Left ventricle myocardium inferior (tissue), 1 donor: ENCODE results near the gene SERPINB6. TPM values are rescaled to one million over a fixed set of nuclear protein-coding genes. Genes with fewer than 3 reads are reported as not detected.
"Not testable (repeated sequence)": the region's sequence is repeated elsewhere in the genome, so short reads cannot be mapped to it uniquely, and the experiment has no call there.

ENCODE experiments used
- DNase-seq: peaks from one replicate; pipeline ENCODE4 v3.0.0-alpha.2; 2020
- H3K27ac ChIP-seq: fragments of 200-600 bp; replicated peaks from 2 replicates; pipeline ENCODE4 v1.8.0; 2021
- H3K27me3 ChIP-seq: fragments of 200-600 bp; 2 replicates; pipeline ENCODE4 v1.8.0; 2021; ENCODE audit warnings: low read depth
- H3K36me3 ChIP-seq: fragments of 200-600 bp; 2 replicates; pipeline ENCODE4 v1.8.0; 2021
- H3K4me1 ChIP-seq: fragments of 200-600 bp; 2 replicates; pipeline ENCODE4 v1.8.0; 2021
- H3K4me3 ChIP-seq: fragments of 200-600 bp; 2 replicates; pipeline ENCODE4 v1.8.0; 2021; ENCODE audit warnings: mild to moderate bottlenecking, moderate library complexity
- H3K9me3 ChIP-seq: fragments of 200-600 bp; replicated peaks from 2 replicates; pipeline ENCODE4 v1.8.0; 2021
- intact Hi-C: fragments of 100-400 bp; cut with micrococcal nuclease; formaldehyde crosslinking; loops from one replicate; pipeline ENCODE4 v1.11.0; 2022
- total RNA-seq: library from RNA; stranded (reverse); fragmentation: NEBNext Ultra II Directional; extraction: Animal tissue kit (Norgen Biotek cat#: 25700); gene quantifications from one replicate; pipeline ENCODE4 v1.2.1, GENCODE V29; 2021
- TF ChIP-seq, protein P1 (sequence below): fragments of 200-600 bp; IDR thresholded peaks from 2 replicates; pipeline ENCODE4 v1.8.0; 2021; ENCODE audit warnings: antibody characterized with exemption, mild to moderate bottlenecking, borderline replicate concordance
- donor health status: DM: no; HTN: yes; CAD: no; lungs with severe emphysema.

SERPINB6 gene
- total RNA-seq, 1 donor from 2014 or later, result 233 TPM

DNA sequence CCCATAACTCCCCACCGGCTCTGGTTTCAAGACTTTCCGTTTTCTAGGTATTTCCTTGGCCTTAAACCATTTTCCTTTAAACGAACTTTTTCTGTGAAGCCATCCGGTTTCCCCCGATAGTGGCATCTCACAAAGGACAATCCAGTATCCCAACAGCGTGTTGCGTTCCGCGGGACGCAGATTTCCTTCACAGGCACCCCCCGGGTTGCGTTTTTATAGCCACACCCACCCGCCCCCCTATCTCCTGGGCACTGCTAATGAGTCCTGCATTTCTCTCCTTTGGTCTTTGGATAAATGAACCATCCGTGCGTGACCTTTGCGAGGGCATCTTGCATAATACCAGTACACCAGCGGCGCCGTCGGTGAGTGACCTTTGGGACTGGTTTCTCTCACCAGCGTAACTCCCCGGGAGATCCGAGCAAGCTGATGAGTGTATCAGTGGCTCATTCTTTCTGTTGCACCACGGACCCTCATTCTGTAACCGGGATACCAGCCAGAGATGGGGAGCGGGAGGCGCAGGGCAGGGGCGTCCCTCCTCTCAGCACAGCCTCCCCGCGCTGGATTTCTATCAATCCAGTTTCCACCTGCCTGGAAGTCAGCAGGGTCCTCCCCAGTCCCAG, 27.7 kb upstream of the SERPINB6 start:
- TF ChIP-seq, protein P1, sequence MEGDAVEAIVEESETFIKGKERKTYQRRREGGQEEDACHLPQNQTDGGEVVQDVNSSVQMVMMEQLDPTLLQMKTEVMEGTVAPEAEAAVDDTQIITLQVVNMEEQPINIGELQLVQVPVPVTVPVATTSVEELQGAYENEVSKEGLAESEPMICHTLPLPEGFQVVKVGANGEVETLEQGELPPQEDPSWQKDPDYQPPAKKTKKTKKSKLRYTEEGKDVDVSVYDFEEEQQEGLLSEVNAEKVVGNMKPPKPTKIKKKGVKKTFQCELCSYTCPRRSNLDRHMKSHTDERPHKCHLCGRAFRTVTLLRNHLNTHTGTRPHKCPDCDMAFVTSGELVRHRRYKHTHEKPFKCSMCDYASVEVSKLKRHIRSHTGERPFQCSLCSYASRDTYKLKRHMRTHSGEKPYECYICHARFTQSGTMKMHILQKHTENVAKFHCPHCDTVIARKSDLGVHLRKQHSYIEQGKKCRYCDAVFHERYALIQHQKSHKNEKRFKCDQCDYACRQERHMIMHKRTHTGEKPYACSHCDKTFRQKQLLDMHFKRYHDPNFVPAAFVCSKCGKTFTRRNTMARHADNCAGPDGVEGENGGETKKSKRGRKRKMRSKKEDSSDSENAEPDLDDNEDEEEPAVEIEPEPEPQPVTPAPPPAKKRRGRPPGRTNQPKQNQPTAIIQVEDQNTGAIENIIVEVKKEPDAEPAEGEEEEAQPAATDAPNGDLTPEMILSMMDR, result no peak
- H3K4me3 ChIP-seq, result peak overlapping the region; percentile 82
- peaks cover 37% of the 10 kb centered on the region for H3K4me1 ChIP-seq
- H3K9me3 ChIP-seq, result no peaks in the 10 kb centered on the region
- intact Hi-C loops, result loop anchor here (5.0 kb wide), 1 partner anchor 58 kb away; no protein-coding TSS in a partner anchor
- no peak for DNase-seq
- H3K27ac ChIP-seq, result peak overlapping the region; percentile 93
- H3K36me3 ChIP-seq, result peaks cover 2% of the 10 kb centered on the region
- H3K27me3 ChIP-seq, result no peaks in the 10 kb centered on the region

GRCh38 chr6:2998249-2998997, 27.1 kb upstream of the SERPINB6 start:
- not testable (repeated sequence) for H3K9me3 ChIP-seq, DNase-seq, H3K27me3 ChIP-seq, H3K36me3 ChIP-seq
- intact Hi-C loops, result loop anchor here (5.0 kb wide), 1 partner anchor 59 kb away; no protein-coding TSS in a partner anchor
- peak overlapping the region; percentile 93 for H3K27ac ChIP-seq
- H3K4me1 ChIP-seq, result peaks cover 37% of the 10 kb centered on the region
- TF ChIP-seq, protein P1, result peak; percentile 72
- peak overlapping the region; percentile 82 for H3K4me3 ChIP-seq

GRCh38 chr6:2993755-2994317, 22.5 kb upstream of the SERPINB6 start:
- Histone ChIP-seq H3K4me1 (peaks cover 27% of the 10 kb centered on the region), H3K9me3 (no peaks in the 10 kb centered on the region), H3K27me3 (no peaks in the 10 kb centered on the region), H3K4me3 (no peak overlapping the region), H3K27ac (no peak overlapping the region), H3K36me3 (no peaks in the 10 kb centered on the region)
- DNase-seq, result no peak
- intact Hi-C loops, result no loop called here
- TF ChIP-seq, protein P1, result no peak

- Histone ChIP-seq H3K27me3 (no peaks in the 10 kb centered on the region), H3K9me3 (no peaks in the 10 kb centered on the region), H3K36me3 (no peaks in the 10 kb centered on the region), H3K4me1 (peaks cover 35% of the 10 kb centered on the region), H3K27ac (peak overlapping the region; percentile 100), H3K4me3 (no peak overlapping the region)
- TF ChIP-seq, protein P1, result no peak
- DNase-seq, result no peak
- intact Hi-C loops, result no loop called here
Measured at GRCh38 chr6:2992330-2992979, 21.1 kb upstream of the SERPINB6 start.

GRCh38 chr6:2990932-2991506, 19.7 kb upstream of the SERPINB6 start:
- TF ChIP-seq, protein P1, result no peak
- peak overlapping the region; percentile 100 for H3K27ac ChIP-seq
- no peak for DNase-seq
- peak overlapping the region; percentile 98 for H3K4me3 ChIP-seq
- intact Hi-C loops, result no loop called here
- no peaks in the 10 kb centered on the region for H3K9me3 ChIP-seq
- no peaks in the 10 kb centered on the region for H3K36me3 ChIP-seq
- H3K4me1 ChIP-seq, result peaks cover 42% of the 10 kb centered on the region
- H3K27me3 ChIP-seq, result no peaks in the 10 kb centered on the region
